GM18508 (cell line): Measurements from ENCODE around the gene CCDC177.

Source experiments
- ATAC-seq: cut with Tn5 transposase; IDR thresholded peaks from one replicate; pipeline ENCODE4 v1.9.1; 2021; ENCODE audit warnings: moderate number of reproducible peaks; ENCODE audit not compliant: insufficient read depth, unreplicated experiment

CCDC177 gene

DNA sequence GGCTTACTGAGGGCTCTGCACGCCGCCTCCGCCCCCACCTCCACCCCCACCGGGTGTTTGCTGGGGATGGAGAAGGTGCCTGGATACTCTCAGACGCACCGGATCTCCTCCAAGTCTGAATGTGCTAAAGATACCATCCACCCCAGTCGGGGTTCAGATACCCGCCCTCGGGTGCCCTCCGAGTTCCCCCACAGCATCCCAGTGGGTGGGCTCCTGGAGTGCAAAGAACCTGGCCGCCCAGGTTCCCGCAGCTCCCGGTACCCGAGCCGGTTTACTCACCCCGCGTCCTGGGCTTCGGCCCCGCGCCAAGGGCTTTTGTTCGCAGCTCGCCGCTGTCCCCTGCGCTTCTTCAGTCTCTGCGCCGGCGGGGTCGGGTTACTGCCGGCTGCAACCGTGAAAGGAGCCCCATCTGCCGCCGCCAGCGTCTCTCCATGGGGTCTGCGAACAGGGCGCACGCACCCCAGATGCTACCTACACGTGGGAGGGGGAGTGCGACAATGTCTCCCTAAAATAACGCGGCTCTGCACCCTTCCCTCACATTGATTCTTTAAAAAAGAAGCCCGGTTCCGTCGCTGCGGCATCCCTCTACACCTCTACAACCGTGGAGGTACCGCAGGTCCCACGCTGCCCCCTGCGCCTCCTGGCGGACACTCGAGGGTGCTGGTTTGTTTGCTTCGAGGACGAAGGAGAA, at the start of gene CCDC177:
CCDC177 (minus strand) TSS at position 609 of the 691 bp plus-strand sequence. CDS start 1,249 bp downstream, outside the sequence.
- ATAC-seq = no peak

- ATAC-seq = no peak
Observed at GRCh38 chr14:69624136-69624535, 49.5 kb upstream of the CCDC177 start.

DNA sequence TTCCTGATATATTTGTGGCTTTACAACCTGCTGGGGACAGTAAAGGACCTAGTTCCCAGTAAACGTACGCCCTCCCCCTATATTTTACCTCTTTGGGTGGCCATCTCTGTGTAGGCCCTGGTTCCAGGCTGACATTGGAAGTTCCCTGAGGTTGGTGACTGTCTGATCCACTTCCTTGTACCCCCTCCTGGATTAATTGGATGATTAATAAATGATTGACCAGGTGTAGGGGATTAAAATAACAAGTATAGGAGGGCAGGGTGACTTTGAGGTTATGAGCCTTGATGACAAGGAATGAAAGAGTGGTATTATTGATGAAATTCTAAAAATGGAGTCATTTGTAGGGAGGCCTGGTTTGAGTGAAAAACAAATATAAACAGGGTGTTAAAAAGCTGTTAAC, 46.3 kb upstream of the CCDC177 start:
- no peak for ATAC-seq

DNA sequence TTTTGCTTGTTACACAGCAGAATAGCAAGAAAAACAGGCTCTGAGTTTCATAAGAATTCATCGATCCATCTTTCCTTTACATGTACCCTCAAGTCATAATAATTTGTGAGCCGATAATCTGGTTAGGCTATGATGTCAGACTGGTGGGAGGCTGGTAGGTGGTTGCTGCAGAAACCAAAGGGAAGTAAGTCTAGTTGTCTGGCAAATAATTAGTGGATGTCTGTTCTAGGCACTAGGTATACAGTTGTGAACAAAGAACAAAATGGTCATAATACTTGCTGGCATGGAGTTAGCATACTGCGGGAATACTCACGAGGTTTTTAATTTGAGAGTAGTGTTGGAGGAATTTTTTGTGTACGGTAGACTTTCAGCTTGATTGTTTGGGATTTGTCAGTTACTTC, 45.5 kb upstream of the CCDC177 start:
- ATAC-seq = no peak

DNA sequence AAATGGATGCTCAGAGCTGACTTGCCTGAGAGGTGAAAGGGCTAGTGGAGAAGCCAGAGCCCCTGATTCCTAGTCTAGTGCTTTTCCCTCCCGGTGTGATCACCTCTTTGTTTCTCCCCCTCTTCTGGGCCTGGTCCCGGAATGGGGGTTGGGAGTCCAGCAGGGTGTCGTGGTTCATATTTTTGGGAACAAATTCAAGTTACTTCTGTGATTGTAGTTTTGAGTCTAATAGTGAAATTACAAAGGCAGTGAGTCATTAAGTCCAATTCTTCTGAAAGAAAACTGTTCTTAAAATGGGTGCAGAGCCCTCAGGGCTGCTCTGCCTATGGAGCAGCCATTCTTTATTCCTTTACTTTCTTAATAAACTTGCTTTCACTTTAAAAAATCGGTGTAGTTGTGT, 44.3 kb upstream of the CCDC177 start:
- ATAC-seq = no peak

DNA sequence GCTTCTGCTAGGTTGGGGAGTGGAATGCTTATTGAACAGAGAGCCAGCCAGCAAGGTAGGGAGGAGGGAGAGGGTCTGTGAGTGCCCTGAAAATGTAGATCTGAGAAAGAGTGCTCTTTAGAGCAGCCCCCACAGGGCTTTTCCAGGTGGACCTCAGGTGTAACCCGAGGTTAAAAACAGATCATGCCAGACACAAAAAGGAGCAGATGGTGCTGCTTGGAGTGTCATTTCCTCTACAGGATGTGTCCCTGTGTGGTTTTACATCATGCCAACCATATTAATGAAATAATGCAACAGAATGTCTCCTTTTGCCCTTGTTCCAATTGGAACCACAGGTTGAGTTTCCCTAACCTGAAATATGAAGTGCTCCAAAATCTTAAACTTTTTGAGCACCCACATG, 43.1 kb upstream of the CCDC177 start:
- no peak for ATAC-seq

- ATAC-seq = no peak
Observed at GRCh38 chr14:69616408-69616773, 41.7 kb upstream of the CCDC177 start.

- no peak for ATAC-seq
Observed at GRCh38 chr14:69615496-69616407, 41.1 kb upstream of the CCDC177 start.

- no peak for ATAC-seq
Observed at GRCh38 chr14:69615121-69615495, 40.4 kb upstream of the CCDC177 start.

DNA sequence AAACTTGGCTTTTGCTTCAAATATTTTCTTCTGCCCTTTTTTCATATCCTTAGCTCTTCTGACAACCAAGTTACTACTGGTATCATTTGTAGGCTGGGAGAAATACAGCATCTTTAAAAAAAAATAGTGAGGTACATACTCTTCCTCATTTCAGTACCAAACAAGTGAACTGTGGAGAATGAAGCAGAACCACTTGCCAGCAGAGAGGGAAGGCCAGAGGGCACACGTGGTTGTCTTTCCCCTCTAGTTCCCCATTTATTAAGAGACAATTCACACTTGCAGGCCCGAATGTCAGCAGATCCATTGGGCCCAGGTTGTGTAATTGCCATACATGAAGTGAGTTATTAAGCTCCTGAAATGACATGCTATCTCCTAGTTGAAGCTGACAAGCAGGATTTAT, 39.9 kb upstream of the CCDC177 start:
- no peak for ATAC-seq

GRCh38 chr14:69613312-69614073, 38.8 kb upstream of the CCDC177 start:
- ATAC-seq = no peak

DNA sequence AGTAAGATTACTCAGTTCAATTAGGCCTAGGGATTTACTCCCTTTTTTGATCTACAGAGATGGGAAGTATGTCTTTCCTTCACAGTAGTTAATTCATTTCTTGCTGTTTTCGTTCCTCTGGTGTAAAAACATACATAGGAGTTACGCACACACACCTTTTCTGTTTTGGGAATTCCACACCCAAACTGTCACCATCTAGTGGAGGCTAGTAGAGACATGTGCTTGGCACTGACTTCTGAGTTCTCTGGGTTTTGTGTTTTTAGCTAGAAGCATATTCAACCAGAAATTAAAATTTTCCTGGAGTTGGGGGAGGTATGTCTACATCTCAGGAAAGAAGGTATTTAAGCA, 38.1 kb upstream of the CCDC177 start:
- no peak for ATAC-seq

- ATAC-seq = no peak
Observed at GRCh38 chr14:69612014-69612782, 37.5 kb upstream of the CCDC177 start.

DNA sequence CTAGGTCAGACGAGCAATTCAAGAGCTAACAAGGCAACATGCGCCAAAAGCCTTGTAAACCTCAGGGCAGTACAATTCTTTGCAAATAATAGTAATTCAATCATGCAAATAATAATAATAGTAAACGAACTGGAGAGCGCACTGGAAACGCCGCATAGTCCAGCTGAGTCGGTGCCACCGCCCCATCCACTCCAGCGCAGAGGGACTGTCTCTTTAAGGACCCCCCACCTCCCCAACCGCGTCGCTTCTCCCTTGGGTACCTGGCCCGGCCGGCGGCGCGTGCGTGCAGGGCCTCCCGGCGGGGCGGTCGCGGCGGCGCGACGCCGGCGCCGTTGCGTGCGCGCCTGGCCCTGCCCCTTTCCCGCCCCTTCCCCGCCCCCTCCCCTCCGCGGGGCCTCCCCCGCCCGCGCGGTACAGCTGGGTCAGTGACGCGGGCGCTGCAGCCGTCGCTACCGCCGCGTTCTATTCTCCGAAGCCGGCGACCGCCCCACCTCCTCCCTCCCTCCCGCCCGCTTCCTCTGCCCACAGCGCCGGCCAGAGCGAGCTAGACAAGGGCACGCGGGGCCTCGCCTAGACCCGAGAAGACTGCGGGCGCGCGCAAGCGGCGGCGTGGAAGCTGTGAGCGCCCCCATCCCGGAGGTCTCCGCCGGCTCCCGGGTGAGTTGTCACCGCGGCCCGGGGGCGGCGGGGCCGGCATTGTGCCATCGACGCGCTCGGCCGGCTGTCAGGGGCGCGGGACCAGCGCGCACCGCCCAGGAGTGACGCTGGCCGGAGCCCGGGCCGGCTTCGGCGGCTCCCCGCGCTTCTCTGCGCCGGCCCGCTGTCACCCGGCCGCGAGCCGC, 36.7 kb upstream of the CCDC177 start, which contains the start of gene SUSD6:
SUSD6 (plus strand) TSS at position 425 of the 842 bp plus-strand sequence. CDS start 46,997 bp downstream, outside the sequence.
- no peak for ATAC-seq

- ATAC-seq = no peak
Observed at GRCh38 chr14:69610874-69611171, 36.2 kb upstream of the CCDC177 start.

DNA sequence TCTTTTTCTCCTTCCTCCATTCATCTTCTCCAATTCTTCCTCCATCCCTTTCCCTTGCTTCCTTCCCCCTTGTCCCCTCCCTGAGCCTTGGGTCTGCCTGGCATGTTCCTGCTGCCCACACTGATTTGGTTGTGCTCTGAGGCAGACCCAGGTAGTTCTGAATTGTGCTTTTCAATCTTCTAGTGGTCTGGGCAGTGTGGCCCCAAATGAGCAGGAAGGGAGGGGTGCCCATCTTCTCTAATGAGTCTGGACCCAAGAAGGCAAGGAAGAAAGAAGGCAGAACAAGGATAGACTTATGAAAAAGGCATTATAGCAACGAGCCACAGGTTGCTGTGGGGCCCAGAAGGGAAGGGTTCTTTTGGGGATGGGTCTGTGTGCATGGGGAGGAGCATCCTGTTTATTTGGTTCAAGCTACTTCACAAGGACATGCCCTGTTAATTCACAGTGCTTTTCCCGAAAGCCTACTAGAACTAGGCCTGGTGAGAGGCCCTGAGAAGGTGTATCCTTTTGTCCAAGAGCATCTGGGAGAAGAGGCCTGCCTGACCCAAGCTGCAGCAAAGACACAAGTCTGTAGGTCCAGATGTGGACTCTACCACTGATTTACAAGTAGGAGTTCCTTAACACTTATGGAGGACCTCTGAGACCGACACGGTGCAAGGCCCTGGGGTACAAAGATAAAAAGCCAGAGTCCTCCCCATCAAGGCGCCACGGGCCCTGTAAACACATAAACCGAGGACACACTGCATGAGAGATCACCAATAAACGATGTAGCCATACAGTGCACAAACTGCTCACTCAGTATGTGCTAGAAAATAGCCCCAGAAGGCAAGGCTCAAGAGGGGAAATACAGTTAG, 35.6 kb upstream of the CCDC177 start:
- no peak for ATAC-seq

DNA sequence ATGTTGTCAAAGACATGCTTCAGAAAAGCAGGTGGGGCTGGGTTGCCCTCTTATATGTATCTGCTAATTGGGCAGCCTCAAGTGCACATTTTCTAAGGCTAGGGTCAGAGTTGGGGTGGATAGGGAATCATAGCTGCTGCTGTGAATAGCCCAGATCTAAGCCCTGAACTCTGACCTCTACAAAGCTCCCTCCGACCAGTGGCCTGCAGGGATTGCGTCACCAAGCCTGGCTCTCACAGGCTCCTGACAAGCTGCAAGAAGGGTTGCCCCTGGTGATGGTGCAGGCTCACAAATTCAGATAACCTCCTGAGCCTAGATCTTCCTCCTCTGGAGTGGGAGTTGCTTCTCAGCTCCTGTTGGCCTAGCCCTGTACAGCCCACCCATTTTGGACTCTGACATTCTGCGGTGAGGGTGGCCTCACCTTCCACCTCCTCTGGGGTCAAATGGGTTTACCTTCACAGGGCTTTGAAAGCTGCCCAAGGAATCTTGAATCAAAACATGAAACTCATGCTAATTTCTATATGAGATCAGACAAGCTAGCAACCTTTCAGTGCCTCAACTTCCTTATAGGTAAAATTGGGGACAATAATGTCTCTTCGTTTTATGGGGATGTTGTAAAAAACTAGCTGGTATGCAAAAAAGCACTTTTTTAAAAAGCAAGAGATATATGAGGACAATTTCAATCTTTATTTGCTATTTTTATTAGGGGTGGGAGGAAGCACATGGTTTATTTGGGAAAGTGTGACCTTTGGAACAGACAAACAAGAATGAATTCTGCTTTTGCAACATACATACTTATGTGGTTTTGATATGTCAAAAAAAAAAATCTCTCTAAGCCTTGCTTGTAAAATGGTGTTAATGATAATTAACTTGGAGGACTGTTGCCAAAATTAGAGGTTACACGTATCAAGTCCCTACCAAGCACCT, 31.9 kb upstream of the CCDC177 start:
- ATAC-seq = no peak

DNA sequence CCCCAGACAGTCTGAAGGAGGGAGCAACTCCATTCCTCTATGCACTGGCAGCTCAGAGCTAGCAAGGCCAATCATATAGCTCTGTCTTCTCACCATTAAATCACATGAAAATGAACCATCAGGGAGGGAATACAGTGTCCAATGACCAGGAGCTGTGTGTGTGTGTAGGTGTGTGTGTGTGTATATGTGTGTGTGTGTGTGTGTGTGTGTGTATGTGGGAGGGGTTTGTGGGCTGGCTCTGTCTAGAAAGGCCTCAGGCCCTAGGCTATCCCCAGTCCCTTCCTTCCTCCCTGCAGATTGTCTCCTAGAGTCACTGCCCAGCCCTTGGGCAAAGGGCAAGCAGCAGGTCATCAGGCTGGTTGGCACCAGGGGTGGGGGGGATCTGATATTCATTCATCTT, 31.1 kb upstream of the CCDC177 start:
- no peak for ATAC-seq
